ENCODE measurements around the gene INPP4A.

The INPP4A gene

GRCh38 chr2:98461498-98462049 is 16.9 kb downstream of the INPP4A start:
- DNase-seq, result no peak

DNA sequence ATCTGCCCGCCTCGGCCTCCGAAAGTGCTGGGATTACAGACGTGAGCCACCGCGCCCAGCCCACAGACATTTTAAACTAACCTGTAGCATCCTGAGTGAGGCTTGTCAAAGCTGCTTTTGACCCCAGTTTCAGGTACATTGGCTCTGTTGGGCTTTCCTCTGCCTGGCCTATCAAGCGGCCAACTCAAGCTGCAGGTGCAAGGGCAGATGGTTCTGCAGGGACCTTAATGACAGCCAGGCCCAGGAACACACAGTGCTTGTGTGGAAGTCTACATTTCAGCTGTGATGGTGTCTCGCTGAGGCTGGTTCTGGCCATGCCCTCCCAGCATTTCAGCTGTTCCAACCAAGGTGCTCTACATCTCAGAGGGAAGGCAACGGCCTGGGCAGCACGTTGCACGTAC is 18.4 kb downstream of the INPP4A start:
- DNase-seq, result no peak

DNA sequence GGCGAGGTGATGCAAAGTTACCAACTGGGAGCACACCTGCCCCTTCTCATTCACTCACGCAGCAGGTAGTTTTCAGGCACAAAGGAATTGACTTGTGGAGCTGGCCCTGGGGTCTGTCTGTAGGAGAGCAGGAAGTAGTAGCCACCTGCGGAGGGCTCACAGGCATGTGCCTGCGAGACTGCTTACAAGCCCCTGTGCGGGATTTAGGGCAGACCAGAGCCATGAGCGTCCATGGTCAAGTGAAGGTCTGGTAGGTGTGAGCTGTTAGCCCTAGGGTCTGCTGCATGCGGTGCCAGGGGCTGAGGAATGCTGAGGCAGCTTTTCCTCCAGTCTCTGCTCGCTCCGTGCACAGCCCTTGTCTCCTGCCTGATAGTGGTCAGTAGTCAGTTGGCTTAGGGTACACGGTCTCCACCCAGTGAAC is 18.9 kb downstream of the INPP4A start:
- no peak for DNase-seq

DNA sequence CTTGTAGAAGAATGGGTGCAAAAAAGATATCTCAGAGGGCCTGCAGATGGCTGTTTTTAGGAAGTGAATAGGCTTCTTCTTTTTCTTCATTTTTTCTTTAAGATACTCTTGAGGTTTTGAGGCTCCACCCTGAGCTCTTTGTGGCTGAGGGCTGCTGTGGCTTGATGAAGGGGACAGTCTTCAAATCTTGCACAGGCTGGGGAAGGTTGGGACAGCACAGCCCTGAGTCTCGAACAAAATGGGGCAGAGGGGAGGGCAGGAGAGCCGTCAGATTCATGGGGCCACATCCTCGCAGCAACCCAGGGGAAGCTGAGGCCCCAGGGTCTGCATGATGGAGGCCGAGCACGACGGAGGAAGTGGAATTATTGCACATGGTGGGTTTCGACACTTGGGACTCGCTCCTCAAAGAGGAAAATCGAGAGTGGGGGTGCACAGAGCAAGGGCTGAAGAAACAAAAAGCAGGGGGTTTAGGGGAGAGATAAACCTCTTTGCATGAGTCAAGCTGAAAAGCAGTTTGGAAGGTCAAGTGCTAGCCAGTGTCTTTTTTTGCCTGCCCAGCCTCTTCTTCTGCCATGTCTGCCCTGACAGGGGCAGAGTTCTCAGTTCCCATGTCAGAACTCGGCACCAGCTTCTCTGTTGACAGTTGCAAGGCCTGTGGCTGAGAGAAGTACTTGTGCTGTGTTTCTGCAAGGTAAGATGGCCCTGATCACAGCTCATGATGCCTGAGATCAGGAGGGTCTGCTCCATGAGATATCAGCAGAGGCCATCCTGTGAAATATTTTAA is 19.5 kb downstream of the INPP4A start:
- DNase-seq, result peak; percentile 45

DNA sequence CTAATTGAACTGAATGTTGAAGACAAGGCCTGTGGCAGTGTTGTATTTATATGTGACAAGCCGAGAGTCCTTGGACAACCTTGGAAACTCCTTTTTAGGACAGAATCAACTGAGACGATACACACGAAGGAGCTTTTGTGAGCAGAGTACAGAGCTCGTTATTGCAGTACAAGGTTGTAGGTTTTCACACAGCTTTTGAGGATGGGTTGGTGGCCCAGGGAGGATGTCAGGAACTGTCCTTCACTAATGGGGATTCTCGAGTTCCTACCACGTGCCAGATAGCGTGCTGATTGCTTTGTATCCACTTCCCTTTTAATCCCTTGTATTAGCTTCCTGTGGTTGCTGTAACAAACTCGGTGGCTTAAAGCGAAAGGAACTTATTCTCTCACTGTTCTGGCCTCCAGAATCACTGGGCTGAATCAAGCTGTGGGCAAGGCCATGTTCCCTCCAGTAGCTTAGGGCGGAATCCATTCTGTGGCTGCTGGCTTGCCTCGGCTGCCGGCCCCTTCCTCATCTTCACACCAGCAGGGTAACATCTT is 20.2 kb downstream of the INPP4A start:
- DNase-seq, result peak; percentile 50

GRCh38 chr2:98465456-98466226 is 21.0 kb downstream of the INPP4A start:
- DNase-seq, result peak; percentile 42

DNA sequence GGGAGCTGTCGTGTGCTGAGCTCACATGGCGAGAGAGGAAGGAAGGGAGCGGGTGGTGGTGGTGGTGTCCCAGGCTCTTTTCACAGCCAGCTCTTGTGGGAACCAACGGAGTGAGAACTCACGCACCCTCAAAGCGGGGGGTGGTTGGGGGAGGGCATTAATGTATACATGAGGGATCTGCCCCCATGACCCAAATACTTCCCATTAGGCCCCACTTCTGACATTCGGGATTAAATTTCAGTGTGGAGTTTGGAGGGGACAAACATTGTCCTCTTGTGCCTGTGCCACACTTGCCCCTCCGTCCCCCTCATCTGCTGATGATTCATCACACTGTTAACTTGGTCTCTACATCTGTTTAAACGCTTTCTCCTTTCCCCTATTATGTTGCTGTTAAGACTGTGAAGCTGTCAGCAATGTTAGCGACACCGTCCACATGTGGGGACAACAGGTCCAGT is 22.5 kb downstream of the INPP4A start:
- DNase-seq, result no peak

GRCh38 chr2:98467652-98468051 is 23.0 kb downstream of the INPP4A start:
- no peak for DNase-seq

GRCh38 chr2:98468621-98469236 is 24.1 kb downstream of the INPP4A start:
- no peak for DNase-seq

- DNase-seq, result no peak
Measured at GRCh38 chr2:98469862-98470544, 25.3 kb downstream of the INPP4A start.

- no peak for DNase-seq
Measured at GRCh38 chr2:98470851-98471255, 26.2 kb downstream of the INPP4A start.

- DNase-seq, result no peak
Measured at GRCh38 chr2:98471402-98472131, 26.9 kb downstream of the INPP4A start.

DNA sequence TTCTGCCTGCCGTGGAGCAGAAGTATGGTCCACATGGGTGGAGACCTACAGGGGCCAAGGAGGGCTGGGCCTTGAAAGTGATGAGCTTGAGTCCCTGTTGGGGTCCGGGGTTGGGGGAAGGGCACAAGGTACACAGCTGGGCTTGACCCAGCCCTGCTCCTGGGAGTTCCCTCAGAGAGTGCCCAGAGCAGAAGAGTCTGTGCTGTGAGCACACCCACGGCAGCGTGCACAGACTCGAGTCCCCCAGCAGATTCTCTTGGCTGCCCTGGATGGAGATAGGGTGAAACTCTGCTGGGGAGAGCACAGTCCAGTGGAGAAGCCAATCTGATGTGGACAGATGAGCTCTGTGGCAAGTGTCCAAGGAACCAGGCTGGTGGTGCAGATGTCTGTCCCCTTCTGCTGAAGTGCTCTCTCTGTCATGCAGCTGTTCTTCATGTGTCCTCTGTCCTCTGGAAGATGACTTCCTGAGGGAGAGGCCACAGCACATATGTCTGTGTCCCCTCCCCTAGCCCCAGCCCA is 27.5 kb downstream of the INPP4A start:
- DNase-seq, result no peak

DNA sequence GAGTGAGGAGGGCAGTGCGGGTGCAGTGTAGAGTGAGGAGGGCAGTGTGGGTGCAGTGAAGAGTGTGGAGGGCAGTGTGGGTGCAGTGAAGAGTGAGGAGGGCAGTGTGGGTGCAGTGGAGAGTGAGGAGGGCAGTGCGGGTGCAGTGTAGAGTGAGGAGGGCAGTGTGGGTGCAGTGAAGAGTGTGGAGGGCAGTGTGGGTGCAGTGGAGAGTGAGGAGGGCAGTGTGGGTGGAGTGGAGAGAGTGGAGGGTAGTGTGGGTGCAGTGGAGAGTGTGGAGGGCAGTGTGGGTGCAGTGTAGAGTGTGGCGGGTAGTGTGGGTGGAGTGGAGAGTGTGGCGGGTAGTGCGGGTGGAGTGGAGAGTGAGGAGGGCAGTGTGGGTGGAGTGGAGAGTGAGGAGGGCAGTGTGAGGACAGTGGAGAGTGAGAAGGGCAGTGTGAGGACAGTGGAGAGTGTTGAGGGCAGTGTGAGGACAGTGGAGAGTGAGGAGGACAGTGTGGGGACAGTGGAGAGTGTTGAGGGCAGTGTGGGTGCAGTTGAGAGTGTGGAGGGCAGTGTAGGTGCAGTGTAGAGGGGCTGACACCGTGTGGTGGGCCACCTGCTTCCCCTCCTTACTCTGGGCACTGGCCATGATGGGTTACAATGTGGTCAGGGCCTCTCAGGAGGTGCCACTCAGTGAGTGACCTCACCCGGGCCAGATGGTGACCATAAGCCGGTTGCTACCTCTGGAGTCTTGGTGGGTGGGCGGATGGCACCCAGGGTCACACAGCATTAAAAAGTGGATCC is 28.5 kb downstream of the INPP4A start:
- no peak for DNase-seq

DNA sequence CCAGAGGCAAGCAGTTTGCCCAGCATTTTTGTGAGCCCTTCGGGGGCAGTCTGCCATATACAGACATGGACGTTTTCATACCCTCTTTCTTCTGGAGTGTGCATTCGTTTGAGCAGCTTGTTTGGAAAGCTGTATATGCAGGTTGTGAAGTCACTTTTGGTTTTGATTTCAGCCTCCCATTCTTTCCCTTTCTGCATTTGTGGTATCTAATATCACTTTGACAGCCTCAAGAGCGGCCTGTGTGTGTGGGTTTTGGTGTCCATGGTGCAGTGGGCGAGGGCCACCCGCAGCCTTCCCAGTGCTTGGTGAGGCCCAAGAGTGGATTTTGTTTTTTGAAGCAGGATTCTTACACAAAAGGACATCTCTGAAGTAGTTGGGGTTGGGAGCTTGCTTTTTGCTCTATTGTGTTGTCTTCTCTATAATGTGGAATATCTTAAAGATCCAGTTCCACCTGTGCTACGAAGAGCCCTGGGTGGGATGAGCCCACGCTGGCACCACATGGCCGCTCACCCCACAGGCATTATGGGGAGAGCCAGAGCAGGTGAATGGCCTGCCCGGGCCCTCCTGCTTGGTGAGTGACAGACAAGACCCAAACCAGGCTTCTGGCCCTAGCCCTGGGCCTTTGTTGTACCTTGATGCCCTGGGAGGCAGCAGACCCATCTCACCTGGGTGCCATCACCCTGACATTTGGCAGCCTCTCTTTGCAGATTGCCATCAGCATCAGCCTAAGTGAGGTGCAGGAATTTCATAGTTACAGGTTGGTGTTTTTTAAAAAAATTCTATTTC is 29.5 kb downstream of the INPP4A start:
- DNase-seq, result no peak

- DNase-seq, result no peak
Measured at GRCh38 chr2:98474979-98475632, 30.4 kb downstream of the INPP4A start.

- no peak for DNase-seq
Measured at GRCh38 chr2:98476192-98476868, 31.7 kb downstream of the INPP4A start.

DNA sequence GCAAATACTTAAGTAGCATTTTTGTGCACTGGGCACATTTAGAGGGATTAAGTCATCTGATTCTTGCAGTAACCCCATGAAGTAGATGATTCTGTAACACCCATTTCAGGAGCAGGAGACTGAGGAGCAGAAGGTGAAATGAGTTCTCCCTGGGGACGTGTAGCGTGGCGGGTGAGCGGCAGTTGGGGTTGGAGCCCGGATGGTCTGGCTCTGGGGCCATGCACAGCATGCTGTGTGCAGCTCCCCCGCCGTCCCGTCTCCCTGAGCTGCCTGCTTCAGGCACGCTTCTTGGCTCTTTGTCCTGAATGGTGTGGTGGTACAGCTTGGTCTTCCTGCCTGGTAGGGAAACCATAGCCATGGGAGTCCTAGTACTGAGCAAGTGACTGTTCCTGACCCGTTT is 32.4 kb downstream of the INPP4A start:
- no peak for DNase-seq

GRCh38 chr2:98477506-98477905 is 32.8 kb downstream of the INPP4A start:
- no peak for DNase-seq

Data from NK-92 treated with Interleukin-12 subunit alpha and Interleukin-12 subunit beta, amount 100 ng/mL, for 24 hours (cell line).